DOHH2 (cell line): ENCODE results near the gene ATP2A2.

Experiments
- H3F3A ChIP-seq: fragments of 200-600 bp; sonication (generic), shearing (Covaris generic); 2 replicates; pipeline ENCODE4 v1.6.0; 2016; ENCODE audit warnings: antibody characterized with exemption, mild to moderate bottlenecking; ENCODE audit not compliant: control insufficient read depth, insufficient read depth
- H3K27ac ChIP-seq: fragments of 200-600 bp; sonication (generic); 2 replicates; pipeline ENCODE4 v1.5.1; 2014; ENCODE audit warnings: low read depth, mild to moderate bottlenecking, low read length, moderate library complexity
- H3K27me3 ChIP-seq: fragments of 200-600 bp; sonication (generic); 2 replicates; pipeline ENCODE4 v1.6.1; 2014; ENCODE audit warnings: mild to moderate bottlenecking, low read length, mixed read lengths; ENCODE audit not compliant: control insufficient read depth
- H3K36me3 ChIP-seq: fragments of 200-600 bp; sonication (generic); 2 replicates; pipeline ENCODE4 v1.6.1; 2014; ENCODE audit warnings: mild to moderate bottlenecking, low read length, moderate library complexity, mixed read lengths; ENCODE audit not compliant: control insufficient read depth
- H3K4me1 ChIP-seq: fragments of 200-600 bp; sonication (generic); 2 replicates; pipeline ENCODE4 v1.6.1; 2014; ENCODE audit warnings: mild to moderate bottlenecking, low read length, mixed read lengths; ENCODE audit not compliant: control insufficient read depth
- H3K4me2 ChIP-seq: fragments of 200-600 bp; sonication (generic); 2 replicates; pipeline ENCODE4 v1.6.0; 2014; ENCODE audit warnings: mild to moderate bottlenecking, low read length, moderate library complexity
- H3K4me3 ChIP-seq: fragments of 200-600 bp; sonication (generic); 2 replicates; pipeline ENCODE4 v1.5.1; 2014; ENCODE audit warnings: mild to moderate bottlenecking, low read length, mixed read lengths
- H3K79me2 ChIP-seq: fragments of 200-600 bp; sonication (generic); 2 replicates; pipeline ENCODE4 v1.6.1; 2014; ENCODE audit warnings: mild to moderate bottlenecking, low read length, mixed read lengths; ENCODE audit not compliant: control insufficient read depth
- H3K9me2 ChIP-seq: fragments of 200-600 bp; sonication (generic); replicated peaks from 2 replicates; pipeline ENCODE4 v1.6.1; 2014; ENCODE audit warnings: mild to moderate bottlenecking, low read length, mixed read lengths; ENCODE audit not compliant: control insufficient read depth
- H3K9me3 ChIP-seq: fragments of 200-600 bp; sonication (generic); 2 replicates; pipeline ENCODE4 v1.6.1; 2014; ENCODE audit warnings: antibody characterized with exemption, low read length, mixed read lengths; ENCODE audit not compliant: control insufficient read depth, insufficient read depth
- H4K20me1 ChIP-seq: fragments of 200-600 bp; sonication (generic); 2 replicates; pipeline ENCODE4 v1.6.0; 2014; ENCODE audit warnings: low read depth, mild to moderate bottlenecking, antibody characterized with exemption, low read length, moderate library complexity; ENCODE audit not compliant: control insufficient read depth, insufficient read depth
- CTCF ChIP-seq: fragments of 200-600 bp; sonication (generic); IDR thresholded peaks from one replicate; pipeline ENCODE4 v1.5.1; 2014; ENCODE audit warnings: antibody characterized with exemption, mild to moderate bottlenecking, low read depth, low read length; ENCODE audit not compliant: poor library complexity, severe bottlenecking
- EZH2phosphoT487 ChIP-seq: fragments of 200-600 bp; sonication (generic); IDR thresholded peaks from 2 replicates; pipeline ENCODE4 v1.6.1; 2017; ENCODE audit warnings: borderline replicate concordance, mild to moderate bottlenecking, antibody characterized with exemption, low read length, moderate library complexity, mixed read lengths

ATP2A2 gene

GRCh38 chr12:110249105-110249504, 31.9 kb upstream of the ATP2A2 start:
- no peak overlapping the region for H3K4me3 ChIP-seq
- H3K4me2 ChIP-seq = no peak overlapping the region
- TF ChIP-seq CTCF = no peak
- no peak for TF ChIP-seq EZH2phosphoT487
- peaks cover 11% of the 10 kb centered on the region for H3K4me1 ChIP-seq
- H3F3A ChIP-seq = no peaks in the 10 kb centered on the region
- H3K9me3 ChIP-seq = no peaks in the 10 kb centered on the region
- H3K27ac ChIP-seq = no peak overlapping the region
- 0 out of 2 replicates have a peak, but pooled peaks cover 4% of the 10 kb centered on the region for H3K27me3 ChIP-seq
- H4K20me1 ChIP-seq = no peaks in the 10 kb centered on the region
- no peaks in the 10 kb centered on the region for H3K36me3 ChIP-seq
- H3K9me2 ChIP-seq = no peaks in the 10 kb centered on the region
- H3K79me2 ChIP-seq = no peaks in the 10 kb centered on the region

GRCh38 chr12:110249716-110250225, 31.3 kb upstream of the ATP2A2 start:
- Histone ChIP-seq H3K9me2 (no peaks in the 10 kb centered on the region), H3K4me1 (peaks cover 6% of the 10 kb centered on the region), H3K4me3 (no peak overlapping the region), H3K9me3 (no peaks in the 10 kb centered on the region), H3K27ac (no peak overlapping the region), H3F3A (no peaks in the 10 kb centered on the region), H4K20me1 (no peaks in the 10 kb centered on the region), H3K27me3 (no peaks in the 10 kb centered on the region), H3K79me2 (no peaks in the 10 kb centered on the region), H3K4me2 (no peak overlapping the region), H3K36me3 (no peaks in the 10 kb centered on the region)
- TF ChIP-seq CTCF (no peak), EZH2phosphoT487 (no peak)

- TF ChIP-seq CTCF (no peak), EZH2phosphoT487 (no peak)
- H3K36me3 ChIP-seq = no peaks in the 10 kb centered on the region
- no peak overlapping the region for H3K4me2 ChIP-seq
These were observed 29.7 kb upstream of the ATP2A2 start for GRCh38 chr12:110251381-110251780.

More at GRCh38 chr12:110251381-110251780, 29.7 kb upstream of the ATP2A2 start:
- Histone ChIP-seq H3K27ac (no peak overlapping the region), H3F3A (no peaks in the 10 kb centered on the region), H3K4me3 (no peak overlapping the region), H4K20me1 (no peaks in the 10 kb centered on the region), H3K4me1 (peaks cover 5% of the 10 kb centered on the region; the same call in 1 of the 2 replicates), H3K9me2 (no peaks in the 10 kb centered on the region), H3K9me3 (no peaks in the 10 kb centered on the region), H3K79me2 (no peaks in the 10 kb centered on the region), H3K27me3 (no peaks in the 10 kb centered on the region)
